HepG2 (cell line): ENCODE measurements around the gene ZSCAN21. TPM values are rescaled to one million over a fixed set of nuclear protein-coding genes. Genes with fewer than 3 reads are reported as not detected.

Experiments
- ATAC-seq: fragments of 200-7000 bp; cut with Tn5 transposase; 3 replicates; pipeline ENCODE4 v1.9.1; 2020; ENCODE audit warnings: mild to moderate bottlenecking, moderate library complexity
- BruUV-seq: library from RNA; stranded (reverse); fragments of 400-500 nt; replicated peaks from 2 replicates; lab custom pipeline; 2021; lab: Mats Ljungman, UMichigan
- CTCF ChIA-PET: fragments of 300-600 bp; formaldehyde crosslinking; extraction: SDS; loops from one replicate; lab custom pipeline; 2021; ENCODE audit warnings: low total read pairs, inconsistent platforms, low intra/inter-chr PET ratio; lab: Yijun Ruan, JAX
- POLR2A ChIA-PET: fragments of 350-600 bp; sonication (Branson Sonifier 250); formaldehyde crosslinking; loops from one replicate; lab custom pipeline; 2020; ENCODE audit warnings: antibody characterized with exemption, inconsistent platforms; lab: Yijun Ruan, JAX
- DNase-seq: peaks from one replicate; pipeline ENCODE4 v3.0.0-alpha.2; 2015; ENCODE audit warnings: low spot score
- FAIRE-seq: peaks from 3 replicates; lab custom pipeline; 2011; peaks lifted over from hg19 to GRCh38; lab: Jason Lieb, UNC
- H2AFZ ChIP-seq: one replicate; pipeline ENCODE4 v1.6.1; 2011; ENCODE audit warnings: low read length, inconsistent platforms
- H3K27ac ChIP-seq: fragments of 300-600 bp; 3 replicates; pipeline ENCODE4 v1.8.0; 2011; ENCODE audit warnings: mixed run types, mild to moderate bottlenecking, mixed read lengths, low read length, inconsistent platforms; ENCODE audit not compliant: insufficient read depth; ENCODE audit errors: extremely low read length
- H3K27me3 ChIP-seq, 2 experiments: fragments of 200-600 bp in 1 of 2; 2 replicates in 1 of 2; 3 replicates in 1 of 2; pipeline versions ENCODE4 v1.6.0 to v1.8.0; 2011; ENCODE audit warnings: low read length in 2 of 2, mild to moderate bottlenecking in 2 of 2, moderate library complexity in 2 of 2, inconsistent platforms in 1 of 2; ENCODE audit not compliant: insufficient read depth in 2 of 2, control insufficient read depth in 1 of 2
- H3K36me3 ChIP-seq, 2 experiments: fragments of 200-600 bp in 1 of 2; replicated peaks in 1 of 2; 2 replicates in 1 of 2; 3 replicates in 1 of 2; pipeline versions ENCODE4 v1.5.1 to v1.8.0; 2011; ENCODE audit warnings: low read length in 2 of 2, inconsistent platforms in 1 of 2; ENCODE audit not compliant: insufficient read depth in 2 of 2, control insufficient read depth in 1 of 2
- H3K4me1 ChIP-seq: 2 replicates; pipeline ENCODE4 v1.5.1; 2012; ENCODE audit warnings: low read length, inconsistent platforms; ENCODE audit not compliant: insufficient read depth
- H3K4me2 ChIP-seq: 2 replicates; pipeline ENCODE4 v1.6.0; 2011; ENCODE audit warnings: low read depth, low read length, inconsistent platforms
- H3K4me3 ChIP-seq, 3 experiments: fragments of 200-600 bp in 1 of 3; sonication (generic), shearing (Covaris generic) in 1 of 3; replicated peaks in 1 of 3; 2 replicates each; pipeline ENCODE4 v1.5.1; 2011 to 2016; ENCODE audit warnings: low read length in 3 of 3, inconsistent platforms in 2 of 3, low read depth in 2 of 3, mild to moderate bottlenecking in 2 of 3, control low read depth in 1 of 3, mixed read lengths in 1 of 3; ENCODE audit not compliant: insufficient read depth in 1 of 3
- H3K79me2 ChIP-seq: one replicate; pipeline ENCODE4 v1.6.1; 2011; ENCODE audit warnings: low read length, inconsistent platforms; ENCODE audit not compliant: insufficient read depth
- H3K9ac ChIP-seq: 2 replicates; pipeline ENCODE4 v1.6.0; 2011; ENCODE audit warnings: mild to moderate bottlenecking, low read depth, low read length, inconsistent platforms; ENCODE audit not compliant: insufficient read depth
- H3K9me3 ChIP-seq: 2 replicates; pipeline ENCODE4 v1.5.1; 2012; ENCODE audit warnings: mild to moderate bottlenecking, low read length
- H4K20me1 ChIP-seq: 2 replicates; pipeline ENCODE4 v1.6.0; 2011; ENCODE audit warnings: inconsistent platforms, mild to moderate bottlenecking, low read length, moderate library complexity; ENCODE audit not compliant: insufficient read depth
- ELF3 ChIP-seq: IDR thresholded peaks from 2 replicates; pipeline ENCODE4 v1.6.1; 2016; ENCODE audit warnings: missing genetic modification reagents, missing compliant biosample characterization
- PAX8 ChIP-seq: sonication (generic); formaldehyde crosslinking; IDR thresholded peaks from 2 replicates; pipeline ENCODE4 v1.8.0; 2022; ENCODE audit warnings: mild to moderate bottlenecking, missing genetic modification reagents, borderline replicate concordance
- TEAD3 ChIP-seq: optimal IDR thresholded peaks from 2 replicates; pipeline ENCODE3; 2016; ENCODE audit warnings: borderline replicate concordance
- ZBTB34 ChIP-seq: sonication (generic); formaldehyde crosslinking; IDR thresholded peaks from 2 replicates; pipeline ENCODE4 v1.8.0; 2022; ENCODE audit warnings: mild to moderate bottlenecking, missing genetic modification reagents
- ZNF333 ChIP-seq: sonication (generic); formaldehyde crosslinking; IDR thresholded peaks from 2 replicates; pipeline ENCODE4 v1.4.0; 2020; ENCODE audit warnings: mild to moderate bottlenecking, missing genetic modification reagents, borderline replicate concordance
- ZNF564 ChIP-seq: sonication (generic); formaldehyde crosslinking; IDR thresholded peaks from 2 replicates; pipeline ENCODE4 v1.8.1; 2023; ENCODE audit warnings: mild to moderate bottlenecking, missing genetic modification reagents
- ZNF589 ChIP-seq: sonication (generic); formaldehyde crosslinking; conservative IDR thresholded peaks from 2 replicates; pipeline ENCODE4 v1.8.0; 2022; ENCODE audit warnings: mild to moderate bottlenecking, moderate library complexity, missing genetic modification reagents
- WGBS: methylation state at CpG from one replicate; pipeline ENCODE4 v1.1.6; 2017; ENCODE audit warnings: low lambda C conversion rate; 5-methylcytosine and 5-hydroxymethylcytosine counted together
- in situ Hi-C: cut with HindIII; loops from 2 replicates; pipeline ENCODE4 v1.10.0; 2017; ENCODE audit warnings: low pct_unique_long_range_greater_than_20kb; ENCODE audit not compliant: extremely low pct_ligation_motif_present
- intact Hi-C: fragments of 100-400 bp; cut with micrococcal nuclease; formaldehyde crosslinking; loops from one replicate; pipeline ENCODE4 v1.10.0; 2022; ENCODE audit not compliant: unreplicated experiment
- polyA plus RNA-seq, 8 experiments: library from polyadenylated mRNA; depleted of rRNA in 3 of 8; stranded (reverse) in 7 of 8; unstranded in 1 of 8; fragments of >200 nt; fragmentation: Illumina TruSeq in 4 of 8; extraction: Trizol in 4 of 8; gene quantifications; 2 replicates each; pipeline versions ENCODE4 v1.2.1 to v1.2.3, GENCODE V29; 2011 to 2016; ENCODE audit warnings: low read depth in 4 of 8, missing spikeins in 1 of 8, mixed read lengths in 1 of 8; ENCODE audit not compliant: insufficient read depth in 1 of 8
- total RNA-seq, 5 experiments: library from RNA; depleted of rRNA; stranded (reverse); fragments of >200 nt; fragmentation: Illumina TruSeq; extraction: Trizol; gene quantifications; 2 replicates each; pipeline ENCODE4 v1.2.3, GENCODE V29; 2016; ENCODE audit warnings: low read depth in 1 of 5

The ZSCAN21 gene
- total and polyA plus RNA-seq, 2 of the 13 experiments (the other 11 are each of a cell fraction or from before 2014, with no cell fraction given), result 7.0 to 10.0 TPM

- no TSS peak for BruUV-seq
- H3K9me3 ChIP-seq, result no peaks in the 10 kb centered on the region
- peak overlapping the region; percentile 85 to 99 (median 86) for H3K4me3 ChIP-seq
- ATAC-seq (no peak), DNase-seq (no peak), FAIRE-seq (no peak)
- intact Hi-C loops, result no loop called here
- TF ChIP-seq TEAD3 (CRISPR knock-in tag) (no peak), PAX8 (CRISPR knock-in tag) (no peak), ZNF333 (CRISPR knock-in tag) (no peak), ZBTB34 (CRISPR knock-in tag) (no peak), ZNF589 (no peak), ELF3 (CRISPR knock-in tag) (no peak), ZNF564 (CRISPR knock-in tag) (no peak)
- H2AFZ ChIP-seq, result no peak overlapping the region
- H3K27ac ChIP-seq, result peak overlapping the region; percentile 95
- H3K4me1 ChIP-seq, result peaks cover 22% of the 10 kb centered on the region
- H3K4me2 ChIP-seq, result peak overlapping the region; percentile 85
- peaks cover 31 to 51% of the 10 kb centered on the region in 2 experiments for H3K36me3 ChIP-seq
- in situ Hi-C loops, result no loop called here
- H4K20me1 ChIP-seq, result no peaks in the 10 kb centered on the region; the same call in 1 of the 2 replicates
- CTCF ChIA-PET, result no interaction called here
- WGBS, result 90% methylated on average over 12 of the region's 12 CpGs
- H3K9ac ChIP-seq, result peak overlapping the region; percentile 92
- no peaks in the 10 kb centered on the region for H3K27me3 ChIP-seq
- H3K79me2 ChIP-seq, result peaks cover 23% of the 10 kb centered on the region
- POLR2A ChIA-PET, result interaction anchor here (0.6 to 3.5 kb wide), 2 partner anchors 21 to 64 kb away, joined by 4 to 21 read pairs; partner anchors contain the start of gene CNPY4
Observed at GRCh38 chr7:100099452-100099851, 49.9 kb downstream of the ZSCAN21 start.
